Panc1 (cell line): ENCODE results near the gene LGALS3.

Source experiments
- POLR2AphosphoS5 ChIP-seq: IDR thresholded peaks from 2 replicates; pipeline ENCODE4 v1.6.1; 2012; ENCODE audit warnings: mild to moderate bottlenecking, low read depth, low read length, moderate library complexity
- TF ChIP-seq, protein P1 (sequence below): fragments of 450-650 bp; IDR thresholded peaks from 2 replicates; pipeline ENCODE4 v1.5.1; 2017; ENCODE audit warnings: mild to moderate bottlenecking

DNA sequence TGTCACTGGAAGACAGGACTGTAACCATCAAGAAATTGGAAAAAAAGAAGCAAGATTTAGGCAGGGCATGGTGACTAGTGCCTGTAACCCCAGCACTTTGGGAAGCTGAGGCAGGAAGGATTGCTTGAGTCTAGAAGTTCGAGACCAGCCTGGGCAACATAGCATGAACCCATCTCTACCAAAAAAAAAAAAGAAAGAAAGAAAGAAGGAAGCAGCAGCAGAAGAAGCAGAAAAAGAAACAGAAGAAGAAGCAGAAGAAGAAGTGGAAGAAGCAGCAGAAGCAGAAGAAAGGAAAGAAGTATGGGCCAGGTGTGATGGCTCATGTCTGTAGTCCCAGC is 30.5 kb upstream of the LGALS3 start:
- TF ChIP-seq, protein P1, sequence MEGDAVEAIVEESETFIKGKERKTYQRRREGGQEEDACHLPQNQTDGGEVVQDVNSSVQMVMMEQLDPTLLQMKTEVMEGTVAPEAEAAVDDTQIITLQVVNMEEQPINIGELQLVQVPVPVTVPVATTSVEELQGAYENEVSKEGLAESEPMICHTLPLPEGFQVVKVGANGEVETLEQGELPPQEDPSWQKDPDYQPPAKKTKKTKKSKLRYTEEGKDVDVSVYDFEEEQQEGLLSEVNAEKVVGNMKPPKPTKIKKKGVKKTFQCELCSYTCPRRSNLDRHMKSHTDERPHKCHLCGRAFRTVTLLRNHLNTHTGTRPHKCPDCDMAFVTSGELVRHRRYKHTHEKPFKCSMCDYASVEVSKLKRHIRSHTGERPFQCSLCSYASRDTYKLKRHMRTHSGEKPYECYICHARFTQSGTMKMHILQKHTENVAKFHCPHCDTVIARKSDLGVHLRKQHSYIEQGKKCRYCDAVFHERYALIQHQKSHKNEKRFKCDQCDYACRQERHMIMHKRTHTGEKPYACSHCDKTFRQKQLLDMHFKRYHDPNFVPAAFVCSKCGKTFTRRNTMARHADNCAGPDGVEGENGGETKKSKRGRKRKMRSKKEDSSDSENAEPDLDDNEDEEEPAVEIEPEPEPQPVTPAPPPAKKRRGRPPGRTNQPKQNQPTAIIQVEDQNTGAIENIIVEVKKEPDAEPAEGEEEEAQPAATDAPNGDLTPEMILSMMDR = no peak
- TF ChIP-seq POLR2AphosphoS5 = no peak
